Dendritic cell treated with granulocyte-macrophage colony-stimulating factor and Interleukin-4, amounts not matched to agents 40 ng/mL and 50 ng/mL, for 4 days (primary cell): ENCODE measurements around the gene CTBP2.
"Not testable (repeated sequence)": the region's sequence is repeated elsewhere in the genome, so short reads cannot be mapped to it uniquely, and the experiment has no call there.

ENCODE experiments used
- H3K27ac Mint-ChIP-seq: one replicate; pipeline ENCODE4 v1.8.0; 2022; ENCODE audit warnings: mild to moderate bottlenecking, mixed read lengths
- H3K27me3 Mint-ChIP-seq: one replicate; pipeline ENCODE4 v1.8.0; 2022; ENCODE audit warnings: mild to moderate bottlenecking, mixed read lengths
- H3K36me3 Mint-ChIP-seq: one replicate; pipeline ENCODE4 v1.8.0; 2022; ENCODE audit warnings: low read depth, mixed read lengths
- H3K4me1 Mint-ChIP-seq: one replicate; pipeline ENCODE4 v1.8.0; 2022; ENCODE audit warnings: low read depth, mixed read lengths
- H3K4me3 Mint-ChIP-seq: one replicate; pipeline ENCODE4 v1.8.0; 2022; ENCODE audit warnings: mild to moderate bottlenecking, moderate library complexity, mixed read lengths
- H3K9me3 Mint-ChIP-seq: one replicate; pipeline ENCODE4 v1.8.0; 2022; ENCODE audit warnings: mixed read lengths
- intact Hi-C: fragments of 100-400 bp; cut with micrococcal nuclease; formaldehyde crosslinking; loops from one replicate; pipeline ENCODE4 v1.15.0; 2022

The CTBP2 gene

DNA sequence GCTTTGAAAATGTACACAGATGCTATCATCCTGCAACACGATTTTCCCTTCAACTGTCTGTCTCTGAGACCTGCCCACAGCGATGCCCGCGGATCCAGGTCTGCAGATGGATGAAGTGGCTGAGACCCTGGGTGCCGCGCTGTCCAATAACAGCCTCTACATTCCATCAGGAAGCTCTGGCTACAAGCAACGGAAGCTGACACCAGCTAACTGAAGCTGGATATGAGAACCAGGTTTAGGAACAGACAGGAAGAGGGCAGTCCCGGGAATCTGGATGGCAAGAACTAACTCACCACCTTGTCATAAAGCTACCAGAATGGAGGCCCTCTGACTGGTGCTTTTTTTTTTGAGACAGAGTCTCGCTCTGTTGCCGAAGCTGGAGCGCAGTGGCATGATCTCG lies 32.3 kb upstream of the CTBP2 start:
- H3K4me3 Mint-ChIP-seq = no peak overlapping the region
- no peak overlapping the region for H3K27ac Mint-ChIP-seq
- H3K9me3 Mint-ChIP-seq = no peaks in the 10 kb centered on the region
- H3K36me3 Mint-ChIP-seq = no peaks in the 10 kb centered on the region
- no peaks in the 10 kb centered on the region for H3K4me1 Mint-ChIP-seq
- intact Hi-C loops = no loop called here
- peaks cover 2% of the 10 kb centered on the region for H3K27me3 Mint-ChIP-seq

DNA sequence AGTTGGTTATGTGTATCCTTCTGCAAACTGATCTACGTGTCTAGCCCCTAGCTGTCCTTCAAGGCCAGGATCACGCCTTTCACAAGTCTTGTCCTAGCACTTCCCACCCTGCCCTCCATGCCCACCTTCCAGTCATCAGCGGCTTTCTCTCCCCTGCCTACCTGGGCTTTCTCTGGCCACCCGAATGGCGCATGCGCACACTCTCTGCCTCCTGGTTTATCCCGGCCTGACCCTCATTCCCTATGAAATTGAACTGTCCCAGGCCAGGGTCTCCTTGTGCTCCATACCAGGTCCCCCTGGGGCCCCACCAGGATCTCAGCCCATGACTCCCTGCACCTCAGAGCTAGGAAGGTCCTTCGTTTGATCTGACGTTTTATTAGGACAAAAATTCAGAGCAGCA lies 31.6 kb upstream of the CTBP2 start:
- no peaks in the 10 kb centered on the region for H3K4me1 Mint-ChIP-seq
- H3K27ac Mint-ChIP-seq = no peak overlapping the region
- H3K36me3 Mint-ChIP-seq = no peaks in the 10 kb centered on the region
- no peaks in the 10 kb centered on the region for H3K9me3 Mint-ChIP-seq
- peaks cover 2% of the 10 kb centered on the region for H3K27me3 Mint-ChIP-seq
- H3K4me3 Mint-ChIP-seq = no peak overlapping the region
- intact Hi-C loops = no loop called here

GRCh38 chr10:125190946-125191345 lies 30.6 kb upstream of the CTBP2 start:
- H3K4me1 Mint-ChIP-seq = no peaks in the 10 kb centered on the region
- intact Hi-C loops = no loop called here
- H3K27me3 Mint-ChIP-seq = peaks cover 3% of the 10 kb centered on the region
- no peak overlapping the region for H3K27ac Mint-ChIP-seq
- H3K9me3 Mint-ChIP-seq = no peaks in the 10 kb centered on the region
- no peak overlapping the region for H3K4me3 Mint-ChIP-seq
- no peaks in the 10 kb centered on the region for H3K36me3 Mint-ChIP-seq

GRCh38 chr10:125190414-125190813 lies 30.1 kb upstream of the CTBP2 start:
- no peaks in the 10 kb centered on the region for H3K9me3 Mint-ChIP-seq
- intact Hi-C loops = no loop called here
- H3K4me3 Mint-ChIP-seq = no peak overlapping the region
- H3K27me3 Mint-ChIP-seq = peaks cover 6% of the 10 kb centered on the region
- no peaks in the 10 kb centered on the region for H3K4me1 Mint-ChIP-seq
- no peak overlapping the region for H3K27ac Mint-ChIP-seq
- H3K36me3 Mint-ChIP-seq = no peaks in the 10 kb centered on the region

DNA sequence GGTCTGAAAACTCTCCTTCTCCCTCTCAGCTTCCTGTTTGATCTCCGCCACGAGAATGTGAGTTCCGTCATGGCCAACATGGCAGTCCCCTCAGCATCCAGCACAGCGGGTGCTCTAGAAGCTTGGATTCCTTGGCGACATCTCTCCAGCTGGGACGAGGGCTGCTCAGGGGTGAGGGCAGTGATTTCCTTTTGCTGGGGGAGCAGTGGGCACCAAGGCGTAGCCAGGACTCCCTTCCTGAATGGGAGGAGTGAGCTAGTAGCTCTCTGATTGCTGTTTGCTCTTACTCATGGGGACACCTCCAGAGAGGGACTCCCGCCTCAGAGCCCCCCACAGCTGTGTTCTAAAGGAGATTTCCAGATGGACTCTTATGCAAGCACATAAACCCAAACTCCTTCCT lies 28.8 kb upstream of the CTBP2 start:
- intact Hi-C loops = no loop called here
- Mint-ChIP-seq H3K4me3 (no peak overlapping the region), H3K9me3 (no peaks in the 10 kb centered on the region)

DNA sequence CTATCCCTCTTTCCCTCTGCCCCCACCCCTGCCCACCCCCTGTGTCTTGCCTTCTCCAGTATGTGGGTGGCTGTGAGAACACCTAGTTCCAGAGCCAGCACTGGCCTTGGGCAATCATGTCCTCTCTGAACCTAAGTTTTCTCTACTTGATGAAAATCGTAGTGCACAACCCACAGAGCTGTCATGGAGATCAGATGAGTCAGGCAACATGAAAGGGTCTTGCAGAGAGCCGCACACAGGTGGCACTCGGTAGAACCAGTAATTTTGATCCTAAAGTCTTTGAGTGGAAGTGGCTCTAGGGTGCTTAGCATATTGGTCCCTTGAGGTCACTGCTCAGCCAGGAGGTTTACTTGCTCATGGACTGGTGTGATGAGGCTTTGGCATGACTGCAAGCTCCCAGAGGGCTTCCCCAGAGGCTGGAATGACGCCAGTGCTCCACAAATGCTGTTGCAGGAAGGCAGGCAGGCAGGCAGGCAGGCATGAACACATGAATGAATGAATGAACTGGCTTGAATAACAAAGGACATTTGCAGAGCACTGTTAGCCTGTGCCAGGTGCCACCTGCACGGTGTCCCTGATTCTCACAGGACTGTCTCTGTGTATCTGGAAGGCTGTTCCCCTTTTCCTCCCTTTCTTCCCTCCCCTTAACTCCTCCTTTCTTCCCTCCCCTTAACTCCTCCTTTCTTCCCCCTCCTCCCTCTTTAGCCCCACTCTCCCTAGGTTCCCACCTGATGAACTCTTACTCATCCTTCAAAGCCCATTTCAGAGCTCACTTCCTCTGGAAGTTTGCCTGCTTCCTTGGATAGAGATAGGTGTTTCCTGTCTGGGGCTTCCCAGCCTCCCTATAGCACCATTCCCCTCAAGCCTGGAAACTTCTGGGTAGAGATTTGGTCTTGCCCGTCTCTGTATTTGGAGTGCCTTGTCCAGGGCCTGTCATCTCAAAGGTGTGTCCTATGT lies 27.2 kb upstream of the CTBP2 start:
- H3K4me3 Mint-ChIP-seq = no peak overlapping the region

More for the DNA sequence above, 28.8 kb upstream of the CTBP2 start:
- H3K27me3 Mint-ChIP-seq = peaks cover 6% of the 10 kb centered on the region
- no peaks in the 10 kb centered on the region for H3K36me3 Mint-ChIP-seq
- H3K4me1 Mint-ChIP-seq = no peaks in the 10 kb centered on the region
- H3K27ac Mint-ChIP-seq = no peak overlapping the region

DNA sequence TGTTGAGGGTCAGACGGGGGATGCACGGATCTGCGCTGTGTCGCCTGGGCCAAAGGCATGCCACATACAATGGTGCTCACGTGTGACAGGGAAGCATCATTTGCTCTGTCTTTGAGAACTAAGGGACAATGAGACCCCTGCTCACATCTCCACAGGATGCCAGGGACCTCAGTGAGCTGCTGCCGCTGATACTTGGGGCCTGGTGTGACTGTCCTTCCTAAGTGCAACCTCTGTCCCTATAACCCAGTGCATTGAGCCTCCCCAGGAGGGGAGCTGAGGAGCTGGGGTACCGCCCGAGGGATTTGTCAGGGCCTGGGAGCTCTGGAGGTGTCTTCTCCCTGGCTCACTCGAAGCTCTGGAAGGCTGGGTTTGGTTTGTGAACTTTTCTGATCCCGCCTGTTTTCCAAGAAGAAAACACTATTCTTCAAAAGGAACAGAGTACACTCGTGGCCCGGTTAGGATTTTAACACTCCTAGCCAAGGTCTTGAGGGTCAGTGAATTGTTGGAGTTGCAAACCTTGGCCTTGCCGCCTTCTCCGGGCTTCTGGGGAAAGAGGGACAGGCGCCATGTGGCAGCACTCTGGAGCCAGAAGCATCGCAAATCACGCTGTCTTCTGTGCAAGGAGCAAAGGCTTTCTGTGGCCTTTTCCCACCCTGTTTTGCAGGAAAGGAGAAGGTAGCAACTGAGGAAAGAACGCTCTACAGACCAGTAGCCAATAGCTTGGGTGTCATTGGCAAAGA lies 26.2 kb upstream of the CTBP2 start:
- Mint-ChIP-seq H3K4me3 (no peak overlapping the region), H3K36me3 (no peaks in the 10 kb centered on the region), H3K27ac (no peak overlapping the region), H3K9me3 (no peaks in the 10 kb centered on the region), H3K27me3 (peaks cover 18% of the 10 kb centered on the region), H3K4me1 (no peaks in the 10 kb centered on the region)
- intact Hi-C loops = no loop called here

More for the DNA sequence above, 27.2 kb upstream of the CTBP2 start:
- H3K4me1 Mint-ChIP-seq = no peaks in the 10 kb centered on the region
- H3K36me3 Mint-ChIP-seq = no peaks in the 10 kb centered on the region
- no peak overlapping the region for H3K27ac Mint-ChIP-seq
- H3K27me3 Mint-ChIP-seq = peaks cover 10% of the 10 kb centered on the region
- intact Hi-C loops = no loop called here
- H3K9me3 Mint-ChIP-seq = no peaks in the 10 kb centered on the region

DNA sequence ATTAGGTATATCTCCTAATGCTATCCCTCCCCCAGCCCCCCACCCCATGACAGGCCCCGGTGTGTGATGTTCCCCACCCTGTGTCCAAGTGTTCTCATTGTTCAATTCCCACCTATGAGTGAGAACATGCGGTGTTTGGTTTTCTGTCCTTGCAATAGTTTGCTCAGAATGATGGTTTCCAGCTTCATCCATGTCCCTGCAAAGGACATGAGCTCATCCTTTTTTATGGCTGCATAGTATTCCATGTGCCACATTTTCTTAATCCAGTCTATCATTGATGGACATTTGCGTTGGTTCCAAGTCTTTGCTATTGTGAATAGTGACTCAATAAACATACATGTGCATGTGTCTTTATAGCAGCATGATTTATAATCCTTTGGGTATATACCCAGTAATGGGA lies 18.7 kb upstream of the CTBP2 start:
- H3K27me3 Mint-ChIP-seq = peaks cover 37% of the 10 kb centered on the region

DNA sequence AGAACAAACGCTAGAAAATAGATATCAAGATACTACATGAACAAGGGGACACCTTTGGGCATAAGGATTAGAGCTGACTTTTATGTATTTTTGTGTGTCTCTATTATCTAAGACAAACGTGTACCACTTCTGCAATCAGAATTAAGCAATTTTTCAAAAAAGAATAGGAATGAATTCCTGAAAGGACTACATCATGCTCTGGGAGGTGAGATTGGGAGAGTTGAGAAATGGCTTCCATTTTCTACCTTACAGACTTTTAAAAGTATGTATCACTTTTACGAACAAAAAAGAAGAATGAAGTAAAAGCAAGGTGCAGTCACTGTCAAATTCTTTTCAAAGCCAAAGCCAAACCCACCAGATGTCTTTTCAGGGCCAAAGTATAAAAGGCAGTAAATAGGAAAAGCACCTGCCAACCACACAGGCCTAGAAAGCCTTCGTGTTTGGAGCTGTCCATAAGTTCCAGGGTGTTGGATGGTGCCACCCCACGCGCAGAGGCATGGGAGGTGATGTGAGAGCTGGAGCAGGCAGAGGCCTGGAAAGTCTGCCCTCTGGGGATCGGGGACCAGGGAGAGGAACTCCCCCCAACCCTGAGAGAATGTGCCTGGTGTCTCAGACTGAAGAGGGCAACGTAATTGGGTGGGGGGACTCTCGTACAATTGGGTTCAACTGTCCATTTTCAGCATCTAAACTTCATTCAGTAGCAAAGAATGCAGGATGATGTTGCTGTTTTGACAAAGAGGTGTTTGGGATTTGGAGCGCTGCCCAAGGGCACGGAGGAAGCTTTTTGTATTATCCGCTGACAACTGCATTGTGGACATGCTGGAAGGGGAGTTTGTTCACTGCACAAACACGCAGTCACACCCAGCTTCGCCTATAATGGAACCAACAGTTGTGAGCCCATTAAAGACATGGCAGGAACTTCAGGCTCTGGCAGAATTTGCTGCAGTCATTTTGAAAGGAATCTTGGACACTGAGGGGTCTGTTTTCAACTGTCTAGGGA lies 17.6 kb upstream of the CTBP2 start:
- intact Hi-C loops = no loop called here
- Mint-ChIP-seq H3K36me3 (no peaks in the 10 kb centered on the region), H3K9me3 (no peaks in the 10 kb centered on the region), H3K27ac (no peak overlapping the region), H3K27me3 (peaks cover 36% of the 10 kb centered on the region), H3K4me1 (peaks cover 6% of the 10 kb centered on the region), H3K4me3 (no peak overlapping the region)

More for the DNA sequence above, 18.7 kb upstream of the CTBP2 start:
- H3K27ac Mint-ChIP-seq, intact Hi-C loops, H3K36me3 Mint-ChIP-seq, H3K4me3 Mint-ChIP-seq, H3K9me3 Mint-ChIP-seq, H3K4me1 Mint-ChIP-seq: not testable (repeated sequence)

- intact Hi-C loops = no loop called here
- peaks cover 22% of the 10 kb centered on the region for H3K27me3 Mint-ChIP-seq
- no peak overlapping the region for H3K4me3 Mint-ChIP-seq
- no peaks in the 10 kb centered on the region for H3K36me3 Mint-ChIP-seq
- peaks cover 6% of the 10 kb centered on the region for H3K4me1 Mint-ChIP-seq
- H3K27ac Mint-ChIP-seq = no peak overlapping the region
- no peaks in the 10 kb centered on the region for H3K9me3 Mint-ChIP-seq
Measured at GRCh38 chr10:125175807-125176206, 15.4 kb upstream of the CTBP2 start.

- H3K36me3 Mint-ChIP-seq = no peaks in the 10 kb centered on the region
- H3K9me3 Mint-ChIP-seq = no peaks in the 10 kb centered on the region
- peaks cover 22% of the 10 kb centered on the region for H3K27me3 Mint-ChIP-seq
- intact Hi-C loops = no loop called here
- H3K4me3 Mint-ChIP-seq = no peak overlapping the region
- peaks cover 6% of the 10 kb centered on the region for H3K4me1 Mint-ChIP-seq
- no peak overlapping the region for H3K27ac Mint-ChIP-seq
Measured at GRCh38 chr10:125174360-125174759, 14.0 kb upstream of the CTBP2 start.

GRCh38 chr10:125172694-125173093 lies 12.3 kb upstream of the CTBP2 start:
- intact Hi-C loops = no loop called here
- Mint-ChIP-seq H3K27ac (no peak overlapping the region), H3K36me3 (no peaks in the 10 kb centered on the region), H3K4me3 (no peak overlapping the region), H3K9me3 (no peaks in the 10 kb centered on the region), H3K4me1 (peaks cover 6% of the 10 kb centered on the region), H3K27me3 (peaks cover 21% of the 10 kb centered on the region)

DNA sequence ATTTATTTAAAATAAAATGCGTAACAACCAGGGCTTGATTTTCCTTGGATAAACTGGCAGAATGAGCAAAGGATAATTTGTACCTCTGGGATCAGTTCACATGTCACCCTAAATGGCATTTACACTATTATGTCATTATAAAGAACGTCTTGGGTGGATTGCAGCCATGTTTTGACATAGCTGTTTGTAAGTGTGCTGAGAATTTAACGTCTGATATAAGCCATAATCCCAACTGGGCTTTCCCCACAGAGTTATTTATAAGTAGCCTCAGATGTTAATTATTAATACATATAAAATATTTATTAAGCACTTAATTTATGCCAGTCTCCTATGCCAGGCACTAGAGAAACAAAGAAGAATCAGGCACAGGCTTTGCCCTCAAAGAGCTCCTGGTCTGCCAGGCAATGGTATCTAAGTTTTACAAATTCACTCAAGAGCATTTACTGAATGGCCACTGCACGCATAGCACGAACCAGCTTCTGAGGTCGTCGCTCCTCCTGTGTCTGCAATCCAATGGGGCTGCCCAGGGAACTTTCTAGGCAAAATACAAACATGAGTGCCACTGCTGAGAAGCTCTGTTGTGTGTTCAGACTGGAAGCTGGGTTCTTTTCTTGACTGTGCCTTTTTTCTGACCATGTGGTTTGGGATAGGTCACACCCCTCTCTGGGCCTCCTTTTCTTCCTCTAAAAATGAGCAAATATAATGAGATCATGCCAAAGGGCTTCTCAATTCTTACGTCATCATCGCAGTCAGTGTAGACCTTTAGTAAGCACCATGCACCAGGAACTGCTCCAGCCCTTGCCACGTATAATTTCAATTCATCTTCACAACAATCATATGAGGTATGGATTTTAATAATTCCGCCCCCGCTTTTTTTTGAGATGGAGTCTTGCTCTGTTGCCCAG lies 11.3 kb upstream of the CTBP2 start:
- Mint-ChIP-seq H3K9me3 (no peaks in the 10 kb centered on the region), H3K4me3 (no peak overlapping the region), H3K27ac (no peak overlapping the region), H3K27me3 (peaks cover 19% of the 10 kb centered on the region), H3K36me3 (no peaks in the 10 kb centered on the region), H3K4me1 (peaks cover 6% of the 10 kb centered on the region)
- intact Hi-C loops = no loop called here
